Tongue (tissue), 2 donors: ENCODE measurements around the gene SACS. TPM values are rescaled to one million over a fixed set of nuclear protein-coding genes. Genes with fewer than 3 reads are reported as not detected.
"Not testable (repeated sequence)": the region's sequence is repeated elsewhere in the genome, so short reads cannot be mapped to it uniquely, and the experiment has no call there.

Source experiments
- DNase-seq: peaks from one replicate; pipeline ENCODE4 v3.0.0-alpha.2; 2015
- total RNA-seq: library from RNA; depleted of rRNA; stranded (reverse); fragments of >200 nt; gene quantifications from one replicate; pipeline ENCODE4 v1.2.3, GENCODE V29; 2014

Gene SACS
- total RNA-seq, 1 donor from 2014 or later = 276 TPM

DNA sequence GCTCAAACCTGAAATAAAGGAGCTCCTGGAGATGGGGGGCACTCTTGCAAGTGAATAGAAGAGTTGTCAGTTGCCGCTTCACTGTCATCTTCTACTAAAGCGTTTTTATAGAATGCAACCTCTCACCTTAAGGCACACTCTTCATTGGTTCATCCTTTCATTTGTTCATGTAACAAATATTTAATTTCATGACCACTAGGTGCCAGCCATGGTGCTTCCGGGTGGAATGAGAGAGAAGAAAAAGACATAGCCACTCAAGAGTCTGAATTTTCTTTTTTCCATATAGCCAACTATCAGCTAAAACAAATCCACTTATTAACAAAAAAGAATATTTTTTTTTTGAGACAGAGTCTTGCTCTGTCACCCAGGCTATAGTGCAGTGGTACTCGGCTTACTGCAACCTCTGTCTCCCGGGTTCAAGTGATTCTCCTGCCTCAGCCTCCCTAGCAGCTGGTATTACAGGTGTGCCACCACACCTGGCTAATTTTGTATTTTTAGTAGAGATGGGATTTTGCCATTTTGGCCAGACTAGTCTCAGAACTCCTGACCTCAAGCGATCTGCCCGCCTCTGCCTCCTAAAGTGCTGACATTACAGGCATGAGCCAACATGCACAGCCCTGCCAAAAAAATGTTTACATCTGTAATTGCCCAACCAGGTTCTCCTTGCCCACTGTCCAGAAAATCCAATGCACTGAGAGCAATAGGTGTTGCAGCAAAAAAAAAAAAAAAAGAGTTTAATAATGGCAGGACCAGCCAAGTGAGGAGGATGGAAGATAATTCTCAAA is 22.1 kb upstream of the SACS start:
- DNase-seq = no peak

GRCh38 chr13:23453132-23453531 is 19.6 kb upstream of the SACS start:
- DNase-seq = no peak

DNA sequence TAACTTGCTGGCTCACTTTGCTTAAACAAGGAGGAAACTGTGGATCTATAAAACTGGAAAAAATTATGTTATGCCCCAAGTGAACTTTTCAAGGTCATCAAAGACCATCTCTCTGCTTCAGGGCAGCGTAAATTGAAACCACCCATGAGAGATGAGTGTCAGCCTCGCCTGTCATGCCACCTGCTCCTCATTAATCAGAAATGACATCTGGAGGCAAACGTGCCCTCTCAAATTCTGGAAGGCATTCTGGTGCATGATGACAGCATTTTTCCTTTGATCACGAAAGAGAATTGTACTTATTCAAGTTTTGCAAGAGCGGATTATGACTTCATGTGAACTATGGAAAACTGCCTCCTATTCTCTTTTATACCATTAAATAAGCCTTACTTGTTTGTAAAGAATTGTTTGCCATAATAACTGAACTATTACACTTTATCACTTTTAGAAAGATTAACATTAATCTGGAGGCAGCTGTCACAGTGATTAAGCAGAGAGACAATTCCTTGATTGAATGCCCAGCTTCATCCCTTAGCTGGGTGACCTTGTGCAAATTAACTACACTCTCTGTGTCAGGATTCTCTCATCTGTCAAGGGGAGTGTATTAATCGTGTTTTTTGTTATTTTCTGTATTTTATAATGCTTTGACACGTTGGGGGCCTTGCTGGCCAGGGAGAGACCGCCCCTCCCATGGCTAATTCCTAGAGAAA is 17.0 kb upstream of the SACS start:
- peak; percentile 97 for DNase-seq

DNA sequence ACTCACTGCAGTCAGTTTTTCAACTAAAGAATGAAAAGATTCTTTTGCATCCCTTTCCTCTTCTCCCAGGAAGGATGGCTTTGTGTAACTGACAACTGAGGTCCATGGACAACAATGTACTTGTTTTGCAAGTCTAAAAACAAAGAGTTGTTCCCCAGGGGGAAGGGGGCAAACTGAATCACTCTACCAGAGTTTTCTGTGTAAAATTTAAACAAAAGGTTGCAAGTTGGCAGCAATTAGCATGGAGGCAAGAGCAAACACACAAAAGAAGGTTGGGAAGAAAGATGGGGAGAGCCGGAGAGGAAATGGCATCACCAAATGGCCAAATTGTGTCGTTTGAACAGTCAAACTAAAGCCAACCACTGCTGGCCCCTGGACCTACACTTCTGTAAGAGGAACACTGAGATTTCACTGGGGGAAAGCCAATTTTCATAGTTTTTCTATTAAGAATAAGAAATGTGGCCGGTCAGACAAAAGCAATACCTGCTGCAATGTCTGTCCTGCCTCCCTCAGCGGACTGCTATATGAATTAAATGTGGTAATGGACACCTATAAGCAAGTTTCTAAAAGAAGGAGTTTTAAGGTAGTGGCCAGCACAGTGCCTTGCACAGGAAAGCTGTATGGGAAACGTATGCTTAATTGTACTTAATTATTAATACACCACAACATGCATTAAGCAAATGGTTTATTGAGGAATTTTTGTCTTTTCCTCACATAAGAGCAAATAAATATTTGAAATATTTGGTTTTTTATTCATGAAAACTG is 16.1 kb upstream of the SACS start:
- no peak for DNase-seq

DNA sequence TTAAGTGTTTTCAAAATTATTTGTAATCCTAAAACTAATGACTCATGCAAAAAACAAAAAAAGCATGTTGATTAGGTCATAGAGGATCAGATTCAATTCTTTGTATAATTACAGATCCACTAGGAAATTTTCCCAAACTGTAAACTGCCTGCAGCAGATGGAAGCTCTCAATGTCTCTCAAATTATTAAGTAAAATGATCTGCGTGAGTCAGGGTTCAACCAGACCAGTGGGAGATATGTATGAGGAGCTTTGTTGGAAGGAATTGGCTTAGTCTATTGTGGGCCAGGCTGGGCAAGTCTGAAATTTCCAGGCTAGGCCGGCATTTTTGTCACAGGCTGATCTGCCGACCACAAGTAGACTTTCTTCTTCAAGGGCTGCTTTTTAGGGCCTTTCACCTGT is 14.4 kb upstream of the SACS start:
- peak; percentile 91 for DNase-seq

DNA sequence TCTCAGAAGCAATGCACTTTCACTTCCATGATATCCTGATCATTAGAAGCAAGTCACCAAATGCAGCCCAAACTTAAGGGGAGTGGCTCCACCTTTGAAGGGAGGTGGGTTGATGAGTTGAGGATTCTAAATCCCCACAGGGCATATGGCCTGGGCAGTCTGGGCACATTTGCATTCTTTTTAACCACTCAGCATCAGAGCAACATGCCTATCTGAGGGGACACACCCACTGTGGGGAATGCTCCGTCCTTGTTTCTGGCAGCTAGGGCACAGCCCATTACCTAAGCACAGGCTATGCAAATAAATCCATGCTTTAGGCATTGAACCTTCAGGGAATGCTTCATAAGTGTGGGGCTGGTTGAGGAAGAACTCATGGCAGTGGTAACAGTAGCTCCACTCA is 12.3 kb upstream of the SACS start:
- no peak for DNase-seq

DNA sequence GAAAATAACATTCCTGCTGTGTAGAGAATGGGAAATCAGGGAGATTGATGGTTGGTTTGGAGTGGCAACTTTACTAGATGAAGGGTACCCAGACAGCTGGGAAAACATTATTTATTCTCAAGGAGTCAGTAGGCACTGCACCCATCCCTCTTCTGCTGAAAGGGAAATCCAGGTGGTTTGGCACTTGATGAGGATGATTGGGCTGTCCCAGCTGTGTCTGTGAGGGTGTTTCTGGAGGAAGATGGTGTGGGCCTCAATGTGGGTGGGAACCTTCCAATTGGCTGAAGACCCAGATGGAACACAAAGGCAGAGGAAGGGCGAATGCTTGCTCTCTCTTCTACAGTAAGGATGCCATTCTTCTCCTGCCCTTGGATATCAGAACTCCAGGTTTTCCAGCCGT is 10.4 kb upstream of the SACS start:
- no peak for DNase-seq

- DNase-seq = no peak
These were observed 9.6 kb upstream of the SACS start for GRCh38 chr13:23443110-23443509.

DNA sequence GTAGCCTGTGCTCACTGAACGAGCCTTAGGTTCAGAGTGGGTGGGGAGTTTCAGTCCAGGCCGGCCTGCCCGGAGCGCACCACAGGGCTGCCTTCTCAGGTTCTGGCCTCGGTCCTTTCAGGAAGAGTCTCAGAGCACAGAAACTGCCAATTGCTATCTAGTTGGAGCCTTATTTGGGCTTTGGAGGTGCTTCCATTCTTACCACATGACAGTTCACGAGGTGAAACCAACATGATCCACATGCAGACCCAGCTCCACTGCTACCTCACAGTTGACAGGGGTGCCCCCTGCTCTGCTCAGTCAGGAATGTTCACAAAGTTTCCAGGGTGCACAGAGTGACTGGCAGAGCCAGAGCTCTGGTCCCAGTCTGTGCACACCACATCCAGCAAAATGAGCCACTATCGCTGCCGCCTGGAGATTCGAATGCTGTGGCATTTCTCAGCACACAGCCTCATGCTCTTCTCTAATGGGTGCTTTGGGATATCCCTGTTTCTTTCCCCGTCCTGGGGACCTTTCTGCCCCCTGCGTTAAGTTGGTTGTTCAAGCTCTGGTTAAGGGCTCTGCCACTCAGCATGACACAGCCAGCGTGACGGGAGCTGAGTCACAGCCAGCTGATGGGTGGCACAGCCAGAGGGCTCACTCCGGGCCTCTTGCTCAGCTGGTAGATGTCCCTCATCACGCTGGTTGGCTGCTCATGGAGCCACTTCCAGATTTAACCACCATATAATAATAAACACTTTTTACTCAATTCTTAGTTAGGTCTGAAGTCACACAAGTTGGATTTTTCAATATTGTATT is 7.5 kb upstream of the SACS start:
- peak; percentile 71 for DNase-seq

DNA sequence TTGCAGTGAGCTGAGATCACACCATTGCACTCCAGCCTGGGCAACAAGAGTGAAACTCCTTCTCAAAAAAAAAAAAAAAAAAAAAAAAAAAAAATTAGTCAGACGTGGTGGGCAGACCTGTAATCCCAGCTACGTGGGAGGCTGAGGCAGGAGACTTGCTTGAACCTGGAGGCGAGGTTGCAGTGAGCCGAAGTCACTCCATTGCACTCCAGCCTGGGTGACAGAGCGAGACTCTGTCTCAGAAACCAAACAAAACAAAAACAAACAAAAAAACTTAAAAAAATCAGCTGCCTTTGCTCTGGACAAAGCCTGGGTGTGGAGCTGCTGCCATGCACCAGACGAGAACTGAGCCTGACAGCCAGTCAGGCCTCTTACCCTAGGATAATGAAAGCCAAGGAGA is 6.8 kb upstream of the SACS start:
- DNase-seq = not testable (repeated sequence)

DNA sequence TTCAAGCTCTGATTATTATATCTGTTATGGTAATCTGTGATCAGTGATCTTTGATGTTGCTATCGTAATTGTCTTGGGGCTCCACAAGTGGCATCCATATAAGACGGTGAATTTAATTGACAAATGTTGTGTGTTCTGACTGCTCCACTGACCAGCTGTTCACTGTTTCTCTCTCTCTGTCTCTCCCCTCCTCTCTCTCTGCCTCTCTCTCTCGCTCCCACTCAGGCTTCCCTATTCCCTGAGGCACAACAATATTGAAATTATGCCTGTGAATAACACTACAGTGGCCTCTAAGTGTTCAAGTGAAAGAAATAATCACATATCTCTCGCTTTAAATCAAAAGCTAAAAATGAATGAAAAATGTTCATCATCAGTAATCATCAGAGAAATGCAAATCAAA is 4.4 kb upstream of the SACS start:
- DNase-seq = no peak

DNA sequence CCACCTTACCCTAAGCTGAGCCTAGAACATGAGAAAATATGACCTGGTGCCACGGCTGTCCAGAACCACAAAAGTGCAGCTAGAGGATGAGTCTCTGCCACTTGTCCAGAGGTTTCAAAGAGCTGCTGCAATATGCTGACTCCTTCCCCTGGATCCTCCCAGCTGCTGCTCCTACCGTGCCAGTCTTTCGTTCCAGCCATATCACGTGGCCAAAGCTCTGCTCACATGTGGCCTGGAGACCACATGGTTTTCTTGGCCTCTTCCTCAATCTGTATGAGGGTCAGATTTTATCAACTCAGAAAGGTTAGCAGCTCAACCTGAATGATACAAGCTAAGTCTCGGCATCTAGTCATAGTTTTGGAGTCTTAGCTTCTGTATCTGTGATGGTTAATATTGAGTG is 3.2 kb upstream of the SACS start:
- peak; percentile 76 for DNase-seq

- no peak for DNase-seq
These were observed 989 bp upstream of the SACS start for GRCh38 chr13:23434491-23434890.

GRCh38 chr13:23432626-23433025 is 876 bp downstream of the SACS start:
- no peak for DNase-seq

- no peak for DNase-seq
These were observed 2.8 kb downstream of the SACS start for GRCh38 chr13:23430664-23431063.

- peak; percentile 69 for DNase-seq
These were observed 5.5 kb downstream of the SACS start for GRCh38 chr13:23427881-23428528.

DNA sequence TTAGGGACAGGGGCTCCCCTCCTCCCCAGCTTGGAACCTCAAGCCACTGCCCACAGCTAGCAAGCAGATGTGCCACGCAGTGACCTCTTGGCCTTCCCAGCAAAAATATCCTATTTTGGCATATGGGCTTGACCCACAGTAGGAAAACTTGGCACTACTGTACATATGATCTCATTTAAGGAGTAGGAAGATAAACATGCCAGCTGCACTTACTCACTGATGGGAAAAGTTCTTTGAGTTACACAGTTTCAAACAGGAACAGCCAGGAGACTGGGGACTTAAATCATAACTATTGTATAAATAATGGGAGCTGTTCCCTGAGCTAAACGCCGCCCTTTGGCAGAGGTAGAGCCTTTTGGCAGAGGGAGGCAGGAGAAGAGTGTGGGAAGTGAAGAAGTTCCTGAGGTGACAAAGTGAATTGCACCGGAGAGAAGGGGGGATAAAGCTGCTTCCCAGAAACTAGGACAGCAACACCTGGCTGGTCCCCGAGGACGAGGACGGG is 6.1 kb downstream of the SACS start:
- DNase-seq = peak; percentile 79

GRCh38 chr13:23421596-23421995 is 11.9 kb downstream of the SACS start:
- no peak for DNase-seq

DNA sequence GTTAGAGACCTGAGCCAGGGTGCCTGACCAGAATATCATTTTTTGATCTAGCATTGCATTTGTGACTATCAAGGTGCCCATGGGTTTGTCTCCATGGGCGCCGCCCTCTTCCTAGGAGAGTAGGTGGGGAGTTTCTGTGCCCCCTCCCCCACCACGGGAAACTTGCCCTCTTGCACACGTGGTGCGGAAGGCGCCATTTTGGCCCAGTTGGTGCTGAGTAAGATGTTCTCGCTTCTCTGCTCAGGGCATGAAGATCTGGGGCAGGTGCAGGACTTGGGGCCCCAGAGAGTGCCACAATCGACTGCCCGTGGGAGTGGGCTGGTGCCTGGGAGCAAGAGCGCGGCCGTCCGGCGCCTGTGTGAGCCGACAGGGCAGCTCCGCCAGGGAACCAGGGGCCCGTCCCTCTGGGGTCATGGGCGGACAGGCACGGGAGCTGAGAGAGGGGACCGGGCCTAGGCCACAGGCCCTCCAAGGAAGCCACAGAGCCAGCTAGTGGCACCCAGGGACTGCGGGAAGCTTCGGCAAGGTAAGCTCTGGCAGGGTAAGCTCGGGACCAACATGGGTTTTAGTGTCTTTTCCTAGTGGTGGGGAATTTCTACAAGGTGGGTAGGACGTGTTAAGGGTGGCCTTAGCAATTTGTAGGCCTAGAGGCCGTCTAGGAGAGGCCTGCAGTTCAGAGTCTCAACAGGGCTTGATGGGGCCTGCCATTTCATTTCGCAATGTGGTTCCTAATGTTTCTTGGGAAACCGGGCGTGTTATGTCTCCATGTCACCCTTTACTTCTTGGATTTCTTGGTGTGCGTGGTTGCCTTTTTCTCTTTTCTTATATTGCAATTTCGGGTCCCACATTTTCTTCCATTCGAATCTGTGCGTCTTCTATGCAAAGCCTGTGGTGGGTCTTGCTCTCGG is 14.5 kb downstream of the SACS start:
- DNase-seq = no peak

DNA sequence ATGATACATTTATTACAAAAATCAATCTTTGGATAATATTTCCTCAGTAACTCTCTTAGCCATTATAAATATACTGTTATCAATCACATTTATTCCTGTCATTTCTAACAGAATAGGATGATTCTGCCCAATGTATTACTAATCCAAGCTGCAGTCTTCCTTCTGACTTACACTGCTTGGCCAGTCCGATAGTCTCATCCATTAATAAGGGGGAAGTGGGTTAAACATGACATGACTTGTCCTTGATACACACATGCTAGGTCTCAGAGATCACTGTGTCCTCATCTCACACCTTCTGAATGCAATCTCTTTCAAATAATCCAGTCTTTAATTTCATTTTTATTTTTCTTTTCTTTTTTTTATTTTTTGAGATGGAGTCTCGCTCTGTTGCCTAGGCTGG is 18.8 kb downstream of the SACS start:
- DNase-seq = no peak
